VCaP (cell line): ENCODE data around the gene AP1B1.
"Not testable (repeated sequence)": the region's sequence is repeated elsewhere in the genome, so short reads cannot be mapped to it uniquely, and the experiment has no call there.

Source experiments
- H3K27ac ChIP-seq: fragments of 450-650 bp; 2 replicates; pipeline ENCODE4 v1.5.1; 2017
- TF ChIP-seq, protein P1 (sequence below): fragments of 450-650 bp; conservative IDR thresholded peaks from 2 replicates; pipeline ENCODE4 v1.5.1; 2017; ENCODE audit warnings: mild to moderate bottlenecking, moderate library complexity

Gene AP1B1

DNA sequence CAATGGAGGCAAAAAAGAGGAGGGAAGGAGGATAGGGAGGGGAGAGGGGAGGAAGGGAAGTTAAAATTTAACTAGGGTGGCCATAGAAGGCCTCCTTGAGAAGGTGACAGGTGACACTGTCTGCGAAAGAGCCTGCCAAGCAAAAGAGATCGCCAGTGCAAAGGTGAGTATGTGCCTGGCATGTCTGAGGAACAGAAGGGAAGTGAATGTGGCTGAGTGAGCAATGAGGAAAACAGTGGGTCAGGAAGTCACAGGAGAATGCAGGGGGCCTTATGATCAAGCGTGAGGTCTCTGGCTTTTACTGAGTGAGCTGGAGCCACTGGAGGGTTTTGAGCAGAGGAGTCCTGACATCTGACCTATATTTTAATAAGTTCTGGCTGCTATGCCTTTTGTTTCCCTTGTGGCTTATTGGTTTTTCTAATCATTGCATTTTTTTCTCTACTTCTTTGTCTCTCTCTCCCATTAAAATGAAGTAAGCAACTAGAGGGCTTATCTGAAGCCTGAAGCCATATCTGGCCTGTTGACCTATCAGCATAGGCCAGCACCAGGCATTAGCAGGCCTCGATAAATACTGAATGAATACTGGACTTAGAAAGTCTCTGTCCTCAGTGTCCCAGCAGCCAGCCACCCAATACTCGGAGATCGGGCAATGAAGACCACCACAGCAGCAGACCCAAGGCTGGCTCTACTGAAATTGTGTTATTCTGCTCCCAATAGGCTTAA is 5.6 kb downstream of the AP1B1 start:
- TF ChIP-seq, protein P1, sequence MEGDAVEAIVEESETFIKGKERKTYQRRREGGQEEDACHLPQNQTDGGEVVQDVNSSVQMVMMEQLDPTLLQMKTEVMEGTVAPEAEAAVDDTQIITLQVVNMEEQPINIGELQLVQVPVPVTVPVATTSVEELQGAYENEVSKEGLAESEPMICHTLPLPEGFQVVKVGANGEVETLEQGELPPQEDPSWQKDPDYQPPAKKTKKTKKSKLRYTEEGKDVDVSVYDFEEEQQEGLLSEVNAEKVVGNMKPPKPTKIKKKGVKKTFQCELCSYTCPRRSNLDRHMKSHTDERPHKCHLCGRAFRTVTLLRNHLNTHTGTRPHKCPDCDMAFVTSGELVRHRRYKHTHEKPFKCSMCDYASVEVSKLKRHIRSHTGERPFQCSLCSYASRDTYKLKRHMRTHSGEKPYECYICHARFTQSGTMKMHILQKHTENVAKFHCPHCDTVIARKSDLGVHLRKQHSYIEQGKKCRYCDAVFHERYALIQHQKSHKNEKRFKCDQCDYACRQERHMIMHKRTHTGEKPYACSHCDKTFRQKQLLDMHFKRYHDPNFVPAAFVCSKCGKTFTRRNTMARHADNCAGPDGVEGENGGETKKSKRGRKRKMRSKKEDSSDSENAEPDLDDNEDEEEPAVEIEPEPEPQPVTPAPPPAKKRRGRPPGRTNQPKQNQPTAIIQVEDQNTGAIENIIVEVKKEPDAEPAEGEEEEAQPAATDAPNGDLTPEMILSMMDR, result no peak
- H3K27ac ChIP-seq, result peak overlapping the region; percentile 88

DNA sequence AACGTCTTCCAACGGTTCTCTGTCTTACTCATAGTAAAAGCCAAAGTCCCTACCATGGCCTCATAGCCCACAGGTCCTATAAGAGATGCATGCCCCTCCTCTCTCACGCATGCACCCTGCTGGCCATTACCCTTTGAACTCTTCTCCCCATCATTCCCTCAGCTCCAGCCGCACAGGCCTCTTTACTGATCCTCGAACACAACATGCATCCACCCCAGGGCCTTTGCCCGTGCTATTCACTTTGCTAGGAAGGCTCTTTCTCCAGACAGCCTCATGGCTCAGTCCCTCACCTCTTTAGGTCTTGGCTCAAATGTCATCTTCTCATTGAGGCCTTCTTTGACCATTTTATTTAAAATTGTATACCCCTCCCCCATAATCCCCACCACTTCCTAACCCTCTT is 7.5 kb downstream of the AP1B1 start:
- TF ChIP-seq, protein P1, result no peak
- peak overlapping the region; percentile 64; the same call in 1 of the 2 replicates for H3K27ac ChIP-seq

DNA sequence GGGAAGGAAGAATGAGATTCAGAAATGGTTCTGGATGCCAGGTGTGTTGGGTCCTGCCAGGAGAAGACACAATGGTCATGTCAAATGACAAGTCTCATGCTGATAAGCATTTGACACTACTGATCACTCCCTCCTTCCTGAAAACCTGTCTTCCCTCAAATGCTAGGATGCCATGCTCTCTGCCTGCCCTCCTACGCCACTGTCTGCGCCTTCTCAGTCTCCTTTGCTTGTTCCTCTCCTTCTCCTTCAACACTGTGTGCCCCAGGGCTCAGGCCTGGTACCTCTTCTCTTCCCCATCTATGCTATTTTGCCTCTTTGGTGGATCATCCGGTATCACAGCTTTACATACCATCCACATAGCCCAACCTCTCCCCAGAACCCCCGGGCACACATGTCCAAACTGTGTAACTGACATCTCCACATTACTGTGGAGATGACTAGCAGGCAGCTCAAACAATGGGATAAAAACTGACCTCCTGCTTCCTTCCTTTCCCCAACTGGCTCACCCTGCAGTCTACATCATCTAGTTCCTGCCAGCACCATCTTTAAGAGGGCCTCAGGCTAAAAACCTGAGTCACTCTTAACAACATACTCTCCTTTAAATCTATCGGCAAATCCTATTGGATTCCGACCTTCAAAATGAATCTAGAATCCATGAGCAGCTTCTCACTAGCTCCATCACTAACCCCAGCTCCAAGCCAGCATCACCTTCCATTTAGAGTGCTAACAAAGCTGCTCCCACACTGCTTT is 8.2 kb downstream of the AP1B1 start:
- H3K27ac ChIP-seq, result peak overlapping the region; percentile 64
- TF ChIP-seq, protein P1, result no peak

DNA sequence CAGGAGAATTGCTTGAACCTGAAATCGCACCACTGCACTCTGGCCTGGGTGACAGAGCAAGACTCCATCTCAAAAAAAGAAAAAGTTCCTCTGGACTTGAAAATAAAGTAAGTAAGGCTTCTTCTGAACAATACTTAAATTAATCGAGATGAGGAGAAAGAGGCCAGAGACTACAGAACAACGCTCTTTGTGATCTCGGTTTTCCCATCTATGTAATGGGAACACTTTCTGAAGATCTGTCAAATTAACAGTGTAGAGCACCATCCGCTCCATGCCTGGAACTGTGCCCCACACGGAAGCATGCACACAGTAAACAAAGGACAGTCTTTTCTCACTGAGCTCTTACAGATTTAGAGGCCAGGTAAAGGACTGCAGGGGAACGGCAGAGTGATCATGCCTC is 9.1 kb downstream of the AP1B1 start:
- H3K27ac ChIP-seq, result peak overlapping the region; percentile 64
- TF ChIP-seq, protein P1, result no peak

DNA sequence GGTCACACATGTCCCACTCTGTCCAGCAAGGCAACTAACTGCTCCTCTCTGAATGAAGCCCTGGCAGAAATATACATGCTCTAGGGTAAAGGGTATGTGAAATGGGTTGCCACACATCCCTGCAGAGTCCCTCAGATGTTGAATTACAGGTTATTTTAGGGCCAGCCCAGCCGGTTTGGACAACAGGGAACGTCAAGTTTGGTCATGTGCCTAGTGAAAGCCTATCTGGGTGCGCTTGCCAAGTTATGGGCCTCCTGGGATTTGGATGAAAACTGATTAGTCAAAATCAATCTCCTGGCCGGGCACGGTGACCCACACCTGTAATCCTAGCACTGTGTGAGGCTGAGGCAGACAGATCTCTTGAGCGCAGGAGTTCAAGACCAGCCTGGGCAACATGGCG is 10.4 kb downstream of the AP1B1 start:
- peak overlapping the region; percentile 64 for H3K27ac ChIP-seq
- TF ChIP-seq, protein P1, result no peak

DNA sequence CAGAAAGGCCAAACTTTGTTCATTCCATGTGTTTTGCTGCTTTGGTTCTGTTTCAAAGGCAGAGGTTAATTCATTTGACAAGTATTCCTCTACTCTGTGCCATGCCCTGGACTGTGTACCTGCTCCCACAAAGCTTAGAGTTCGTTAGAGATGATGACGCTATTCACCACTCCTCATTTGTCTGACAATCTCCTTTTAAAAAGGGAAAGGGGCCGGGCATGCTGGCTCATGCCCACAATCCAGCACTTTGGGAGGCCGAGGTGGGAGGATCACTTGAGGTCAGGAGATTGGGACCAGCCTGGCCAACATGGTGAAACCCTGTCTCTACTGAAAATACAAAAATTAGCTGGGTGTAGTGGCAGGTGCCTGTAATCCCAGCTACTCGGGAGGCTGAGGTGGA is 11.7 kb downstream of the AP1B1 start:
- H3K27ac ChIP-seq, result peak overlapping the region; percentile 64

DNA sequence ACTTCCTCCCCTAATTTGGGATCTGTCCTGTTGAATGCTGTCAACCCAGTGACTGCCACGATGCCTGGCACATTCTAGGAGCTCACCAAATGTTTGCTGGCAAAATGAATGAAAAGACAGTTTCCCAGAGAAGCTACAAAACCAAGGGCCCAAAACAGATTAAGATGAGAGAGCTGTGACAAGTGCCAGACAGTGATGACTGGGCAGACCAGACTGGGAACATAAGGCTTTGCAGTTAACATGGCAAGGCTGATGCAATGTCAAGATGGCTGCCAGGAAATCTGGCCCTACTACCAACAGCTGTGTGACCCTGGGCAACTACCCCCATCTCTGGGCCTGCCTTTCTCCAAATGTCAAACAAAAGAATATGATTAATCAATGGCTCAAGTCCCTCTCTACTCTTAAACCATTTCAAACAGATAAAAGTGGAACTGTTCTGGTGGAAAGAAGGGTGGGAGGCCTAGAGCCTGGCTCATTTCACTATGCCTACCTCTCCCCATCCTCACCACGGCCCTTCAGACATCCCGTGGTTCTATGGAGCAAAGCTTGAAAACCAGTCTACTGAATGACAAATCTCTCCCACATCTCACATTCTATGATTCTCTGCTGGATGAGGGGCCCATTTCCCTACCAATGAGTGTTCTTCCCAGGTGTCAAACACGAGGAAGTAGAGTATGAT is 12.8 kb downstream of the AP1B1 start:
- TF ChIP-seq, protein P1, result no peak
- no peak overlapping the region for H3K27ac ChIP-seq

DNA sequence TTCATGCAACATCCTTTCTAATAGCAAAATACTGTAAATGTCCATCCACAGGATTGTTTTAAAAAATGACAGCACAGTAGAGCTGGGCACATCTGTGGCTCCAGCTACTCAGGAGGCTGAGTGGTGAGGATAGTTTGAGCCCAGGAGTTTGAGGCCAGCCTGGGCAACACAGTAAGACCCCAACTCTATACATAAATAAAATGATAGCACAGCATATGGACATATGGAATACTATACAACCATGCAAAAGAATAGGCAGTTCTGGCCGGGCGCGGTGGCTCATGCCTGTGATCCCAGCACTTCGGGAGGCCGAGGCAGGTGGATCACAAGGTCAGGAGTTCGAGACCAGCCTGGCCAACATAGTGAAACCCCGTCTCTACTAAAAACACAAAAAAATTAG is 13.6 kb downstream of the AP1B1 start:
- not testable (repeated sequence) for H3K27ac ChIP-seq
